Body of pancreas (tissue), 4 donors: ENCODE data around the gene PRG2.

Experiments used
- POLR2A ChIP-seq, 3 donors: fragments of 450-650 bp; IDR thresholded peaks; one replicate each; pipeline ENCODE4 v1.6.1; 2016; ENCODE audit warnings: antibody characterized with exemption in 3 of 3, mild to moderate bottlenecking in 2 of 3
- TF ChIP-seq, protein P1 (sequence below), 7 experiments: fragments of 450-650 bp in 4 of 7; fragments of 200-600 bp in 3 of 7; sonication (generic) in 3 of 7; IDR thresholded peaks; one replicate each; pipeline ENCODE4 v1.5.1; 2016 to 2019; ENCODE audit warnings: antibody characterized with exemption in 7 of 7

DNA sequence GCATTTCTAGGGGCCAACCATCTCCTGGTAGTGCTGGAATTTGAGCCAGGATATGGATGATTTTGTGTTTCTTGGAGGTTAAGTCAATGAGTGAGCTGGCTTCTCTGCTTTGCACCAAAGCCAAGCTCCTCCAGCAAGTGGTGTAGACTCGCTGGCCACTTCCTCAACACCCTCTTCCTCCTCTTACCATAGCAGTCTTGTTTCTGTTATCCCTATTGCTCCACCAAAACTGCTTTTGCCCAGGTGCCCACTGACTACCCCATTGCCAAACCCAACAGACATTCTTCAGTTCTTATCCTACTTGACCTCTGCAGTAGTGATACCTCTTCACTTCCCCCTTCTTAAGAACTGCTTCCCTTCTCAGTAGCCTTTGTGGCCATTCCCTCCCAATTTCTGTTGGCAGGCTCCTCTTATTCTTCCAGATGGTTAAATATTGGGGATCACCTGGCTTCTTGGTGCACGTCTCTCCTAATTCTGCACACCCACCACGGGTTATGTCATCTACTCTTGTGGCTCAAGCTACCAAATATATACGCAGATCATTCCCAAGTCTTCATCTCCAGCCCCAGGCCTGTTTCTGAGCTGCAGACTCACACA lies 7.0 kb upstream of the PRG2 start:
- TF ChIP-seq, protein P1, sequence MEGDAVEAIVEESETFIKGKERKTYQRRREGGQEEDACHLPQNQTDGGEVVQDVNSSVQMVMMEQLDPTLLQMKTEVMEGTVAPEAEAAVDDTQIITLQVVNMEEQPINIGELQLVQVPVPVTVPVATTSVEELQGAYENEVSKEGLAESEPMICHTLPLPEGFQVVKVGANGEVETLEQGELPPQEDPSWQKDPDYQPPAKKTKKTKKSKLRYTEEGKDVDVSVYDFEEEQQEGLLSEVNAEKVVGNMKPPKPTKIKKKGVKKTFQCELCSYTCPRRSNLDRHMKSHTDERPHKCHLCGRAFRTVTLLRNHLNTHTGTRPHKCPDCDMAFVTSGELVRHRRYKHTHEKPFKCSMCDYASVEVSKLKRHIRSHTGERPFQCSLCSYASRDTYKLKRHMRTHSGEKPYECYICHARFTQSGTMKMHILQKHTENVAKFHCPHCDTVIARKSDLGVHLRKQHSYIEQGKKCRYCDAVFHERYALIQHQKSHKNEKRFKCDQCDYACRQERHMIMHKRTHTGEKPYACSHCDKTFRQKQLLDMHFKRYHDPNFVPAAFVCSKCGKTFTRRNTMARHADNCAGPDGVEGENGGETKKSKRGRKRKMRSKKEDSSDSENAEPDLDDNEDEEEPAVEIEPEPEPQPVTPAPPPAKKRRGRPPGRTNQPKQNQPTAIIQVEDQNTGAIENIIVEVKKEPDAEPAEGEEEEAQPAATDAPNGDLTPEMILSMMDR (IDR thresholded peaks at IDR 0.05): no peak
- TF ChIP-seq POLR2A (IDR thresholded peaks at IDR 0.05): no peak
